IMR-90 (cell line): Measurements from ENCODE around the gene SEPTIN8.

Experiments used
- BHLHE40 ChIP-seq: fragments of 150-350 bp; IDR thresholded peaks from 2 replicates; pipeline ENCODE4 v1.6.1; 2016; ENCODE audit warnings: mild to moderate bottlenecking, low read depth, low read length
- CTCF ChIP-seq: conservative IDR thresholded peaks from 2 replicates; pipeline ENCODE4 v1.5.1; 2012; ENCODE audit warnings: mild to moderate bottlenecking, low read depth, low read length, improper control_type of control experiment
- RAD21 ChIP-seq: IDR thresholded peaks from 2 replicates; pipeline ENCODE4 v1.6.1; 2012; ENCODE audit warnings: low read length, improper control_type of control experiment

- no peak for TF ChIP-seq RAD21
- no peak for TF ChIP-seq CTCF
- TF ChIP-seq BHLHE40: no peak
These were observed 32.4 kb downstream of the SEPTIN8 start for GRCh38 chr5:132744659-132745058.
